Loucy (cell line): ENCODE data around the gene DEFB129.

Experiments used
- CTCF ChIP-seq: fragments of 200-600 bp; sonication (generic); conservative IDR thresholded peaks from 2 replicates; pipeline ENCODE4 v1.5.1; 2014; ENCODE audit warnings: mild to moderate bottlenecking, antibody characterized with exemption, low read length
- EZH2phosphoT487 ChIP-seq: fragments of 200-600 bp; IDR thresholded peaks from 2 replicates; pipeline ENCODE4 v1.6.1; 2018; ENCODE audit warnings: antibody characterized with exemption, mild to moderate bottlenecking, moderate library complexity, borderline replicate concordance

- TF ChIP-seq CTCF, result no peak
- no peak for TF ChIP-seq EZH2phosphoT487
Observed at GRCh38 chr20:227439-228105, 514 bp downstream of the DEFB129 start.
